HG03432 (cell line): Measurements from ENCODE around the gene HCFC1.

Experiments
- ATAC-seq: cut with Tn5 transposase; IDR thresholded peaks from one replicate; pipeline ENCODE4 v1.9.1; 2021; ENCODE audit warnings: mild to moderate bottlenecking, moderate library complexity; ENCODE audit not compliant: unreplicated experiment

The HCFC1 gene

GRCh38 chrX:153925739-153926551, 45.7 kb downstream of the HCFC1 start, which contains the start of gene ARHGAP4:
TSS of gene ARHGAP4 (minus strand) at chrX:153926264. CDS start at chrX:153926202, 62 bp downstream.
- ATAC-seq, result peak; percentile 24

DNA sequence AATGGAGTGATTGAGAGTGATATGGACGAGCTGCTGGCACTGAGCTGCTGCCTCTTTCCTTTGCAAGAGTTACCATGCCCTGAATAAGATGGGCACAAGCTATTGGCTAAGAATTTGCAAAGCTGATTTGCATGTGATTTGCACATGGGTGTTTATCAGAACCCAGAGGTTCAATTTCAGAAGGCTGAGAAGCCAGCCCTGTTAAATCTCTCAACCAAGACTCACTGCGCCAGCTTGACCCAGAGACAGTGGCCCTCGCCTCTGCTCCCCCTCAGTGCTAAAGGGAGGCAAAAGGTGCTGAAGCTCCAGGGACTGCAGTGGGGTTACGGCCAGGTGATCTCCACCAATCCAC, 46.3 kb downstream of the HCFC1 start:
- no peak for ATAC-seq

DNA sequence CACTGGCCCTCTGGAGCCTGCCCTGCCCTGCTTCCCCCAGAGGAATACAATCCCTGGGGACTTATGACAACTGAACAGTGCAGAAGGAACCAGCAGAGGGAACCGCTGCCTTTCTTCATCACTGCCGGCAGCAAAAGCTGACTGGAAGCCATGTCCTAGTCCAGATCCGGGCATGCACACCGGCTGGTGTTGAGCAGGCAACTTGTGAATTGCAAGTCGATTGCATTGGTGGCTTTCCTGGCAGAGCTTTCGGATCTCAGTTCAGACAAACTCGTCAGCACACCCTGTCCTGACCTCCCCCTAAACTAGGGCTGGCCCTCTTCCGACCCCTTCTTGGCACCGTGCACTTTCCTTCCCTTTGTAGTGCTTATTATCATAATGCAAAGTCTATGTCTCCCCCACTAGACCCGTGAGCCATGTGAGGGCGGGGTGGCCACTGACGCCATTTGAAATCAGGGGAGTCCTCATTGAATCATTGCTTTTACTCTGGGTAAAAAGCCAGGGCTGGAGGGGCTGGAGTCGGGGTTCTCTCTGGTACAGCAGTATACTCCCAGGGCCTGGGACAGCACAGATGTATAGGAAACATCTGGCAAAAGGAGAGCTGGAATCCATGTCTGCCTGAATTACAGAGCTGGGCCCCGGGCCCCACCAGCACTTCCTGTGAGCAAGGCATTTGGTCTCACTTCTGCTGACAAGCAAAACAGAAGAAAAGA, 47.3 kb downstream of the HCFC1 start:
- ATAC-seq, result no peak

GRCh38 chrX:153922932-153923857, 48.4 kb downstream of the HCFC1 start:
- ATAC-seq, result no peak

- no peak for ATAC-seq
Measured at GRCh38 chrX:153921511-153922446, 49.8 kb downstream of the HCFC1 start.

DNA sequence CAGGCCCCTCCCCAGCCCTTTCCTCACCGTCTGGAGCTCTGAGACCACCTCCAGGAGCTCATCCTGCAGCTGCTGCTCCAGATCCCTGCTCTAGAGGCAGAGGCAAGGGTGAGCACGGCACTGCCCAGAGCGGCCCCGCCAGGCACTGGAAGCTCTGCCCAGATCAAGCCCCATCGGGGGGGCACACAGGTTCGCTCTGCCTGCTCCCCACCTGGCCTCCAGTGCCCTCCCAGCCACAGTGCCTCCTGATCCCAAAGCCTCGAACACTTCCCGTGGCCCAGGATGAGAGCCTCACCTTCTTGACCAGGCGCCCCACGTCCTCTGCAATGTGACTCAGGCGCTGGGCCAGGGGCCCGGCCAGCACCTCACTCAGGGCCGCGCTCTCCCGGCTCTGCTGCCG, 50.5 kb downstream of the HCFC1 start:
- no peak for ATAC-seq

- ATAC-seq, result no peak
Measured at GRCh38 chrX:153920546-153920945, 51.1 kb downstream of the HCFC1 start.

DNA sequence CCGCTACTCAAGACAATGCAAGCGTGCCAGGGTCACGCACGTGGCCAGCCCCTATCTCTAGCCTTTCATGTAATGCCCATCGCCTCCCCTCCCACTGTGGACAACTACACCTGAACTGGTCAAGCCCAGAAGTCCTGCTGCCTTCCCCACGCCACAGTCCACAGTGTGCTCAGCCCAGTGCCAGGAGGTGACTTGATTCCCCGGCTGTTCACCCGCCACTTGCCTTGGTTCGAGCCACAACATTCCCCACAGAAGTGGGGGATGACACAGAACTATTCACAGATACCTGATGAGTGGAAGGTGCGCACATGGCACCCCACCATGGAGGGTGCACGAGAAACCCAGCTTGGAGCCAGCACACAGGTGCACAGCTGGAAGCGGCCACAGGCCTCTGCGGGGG, 52.3 kb downstream of the HCFC1 start:
- no peak for ATAC-seq

DNA sequence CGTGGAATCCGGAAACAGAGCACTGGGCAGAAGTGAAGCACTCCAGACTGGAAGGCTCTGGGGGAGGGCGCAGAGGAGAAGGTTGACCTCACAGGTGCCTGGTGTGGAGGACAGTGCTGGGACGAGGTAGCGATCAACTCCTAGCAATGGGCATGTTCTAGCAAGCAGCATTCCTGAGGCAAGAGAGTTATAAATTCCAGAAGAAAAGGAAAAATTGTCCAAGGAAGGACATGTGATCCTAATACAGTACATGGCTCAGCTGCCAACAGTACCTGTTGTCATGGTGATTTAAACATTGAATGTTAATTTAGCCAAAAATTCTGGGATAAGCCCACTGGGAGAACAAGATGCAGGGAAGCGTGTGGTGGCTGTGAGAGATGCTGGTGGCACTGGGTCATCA, 53.7 kb downstream of the HCFC1 start:
- no peak for ATAC-seq

GRCh38 chrX:153913701-153914100, 57.9 kb downstream of the HCFC1 start:
- ATAC-seq, result no peak

GRCh38 chrX:153913211-153913610, 58.4 kb downstream of the HCFC1 start:
- no peak for ATAC-seq

DNA sequence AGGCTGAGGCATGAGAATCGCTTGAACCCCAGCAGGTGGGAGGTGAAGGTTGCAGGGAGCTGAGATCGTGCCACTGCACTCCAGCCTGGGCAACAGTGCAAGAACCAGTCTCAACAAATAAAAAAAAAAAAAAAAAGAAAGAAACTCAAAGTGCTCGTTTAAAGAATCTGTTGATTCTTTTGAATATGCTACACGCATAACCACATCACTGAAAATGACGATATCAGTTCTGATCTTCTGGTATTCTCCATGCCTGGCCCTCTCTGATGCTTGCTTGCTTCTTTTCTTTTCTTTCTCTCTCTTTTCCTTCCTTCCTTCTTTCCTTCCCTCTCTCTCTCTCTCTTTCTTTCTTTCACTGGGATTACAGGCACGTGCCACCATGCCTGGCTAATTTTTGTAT, 59.8 kb downstream of the HCFC1 start:
- ATAC-seq, result no peak

DNA sequence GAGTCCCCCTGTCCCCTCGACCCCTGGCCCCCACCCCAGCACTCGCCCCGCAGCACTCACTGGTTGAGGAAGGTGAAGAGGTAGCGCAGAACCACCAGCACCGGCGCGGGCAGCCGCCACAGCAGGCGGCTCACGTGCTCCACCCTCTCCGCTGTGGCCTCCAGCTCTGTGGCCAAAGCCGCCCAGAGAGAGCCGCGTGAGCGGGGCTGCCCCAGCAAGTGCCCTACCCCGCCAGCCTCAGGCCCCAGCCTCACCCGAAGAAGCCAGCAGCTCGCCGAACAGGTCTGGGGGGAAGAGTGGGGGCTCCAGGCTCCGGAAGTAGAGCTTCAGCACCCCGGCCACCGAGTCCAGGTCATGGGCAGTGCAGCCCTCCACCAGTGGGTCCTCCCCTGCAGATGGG, 61.2 kb downstream of the HCFC1 start:
- no peak for ATAC-seq

DNA sequence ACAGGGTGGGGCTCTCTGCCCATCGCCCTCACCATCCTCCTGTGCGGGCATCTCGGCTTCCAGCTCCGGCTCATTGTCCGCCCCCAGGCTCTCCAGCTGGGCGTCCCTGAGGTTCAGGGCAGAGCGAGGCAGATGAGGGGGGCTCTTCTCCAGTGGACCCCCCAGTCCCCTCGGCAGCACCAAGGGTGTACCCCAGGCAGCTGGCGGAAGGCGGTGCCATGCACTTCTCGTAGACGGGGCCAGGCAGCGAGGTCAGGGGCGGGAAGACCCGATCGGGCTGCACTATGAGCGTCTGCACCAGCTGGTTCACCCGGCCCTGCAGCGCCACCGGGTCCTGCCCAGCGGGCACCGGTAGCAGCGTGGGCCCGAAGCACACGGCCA, 61.6 kb downstream of the HCFC1 start:
- ATAC-seq, result no peak

GRCh38 chrX:153909024-153909979, 62.3 kb downstream of the HCFC1 start:
- no peak for ATAC-seq

- ATAC-seq, result no peak
Measured at GRCh38 chrX:153908219-153908860, 63.3 kb downstream of the HCFC1 start.

DNA sequence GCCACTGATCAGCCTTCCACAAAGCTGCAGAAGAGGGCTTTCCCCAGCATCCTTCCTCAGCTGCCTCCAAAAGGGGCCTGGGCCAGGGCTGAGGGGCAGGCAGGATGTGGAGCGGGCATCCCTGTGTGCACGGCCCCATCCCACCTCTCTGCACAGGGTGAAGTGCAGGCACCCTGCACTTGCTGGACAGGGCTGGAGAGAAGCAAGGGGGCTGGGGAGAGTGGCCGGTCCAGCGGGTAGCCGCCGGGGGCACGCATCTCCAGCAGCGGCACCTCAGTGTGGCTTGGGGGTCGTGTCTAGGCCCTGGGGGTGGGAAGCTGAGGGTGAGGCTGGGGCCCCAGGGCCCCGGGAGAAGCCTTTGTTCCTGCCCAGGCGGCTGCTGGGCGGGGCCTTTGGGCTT, 64.2 kb downstream of the HCFC1 start:
- no peak for ATAC-seq

- ATAC-seq, result no peak
Measured at GRCh38 chrX:153906126-153906917, 65.3 kb downstream of the HCFC1 start.
